ENCODE results near the gene MOGAT3.

MOGAT3 gene

GRCh38 chr7:101166909-101167644, 33.8 kb downstream of the MOGAT3 start:
- Histone ChIP-seq H3K79me1 (ENCODE audit: low read length) (no peaks in the 10 kb centered on the region), H3K18ac (ENCODE audit: low read length) (no peak overlapping the region), H3K23ac (ENCODE audit: low read length) (no peak overlapping the region), H4K8ac (ENCODE audit: low read depth, low read length) (no peak overlapping the region), H4K5ac (ENCODE audit: low read length) (no peak overlapping the region), H3K4me2 (ENCODE audit: low read length) (no peak overlapping the region), H3K56ac (ENCODE audit: low read length) (no peak overlapping the region), H2BK120ac (ENCODE audit: low read depth, low read length) (no peak overlapping the region), H3K4me3 (ENCODE audit: low read length) (no peak overlapping the region), H3K9ac (ENCODE audit: low read length) (no peak overlapping the region), H3K27me3 (ENCODE audit: insufficient read depth, low read length, poor library complexity) (peaks cover 35% of the 10 kb centered on the region), H3K79me2 (ENCODE audit: control insufficient read depth, insufficient read depth, low read length) (no peaks in the 10 kb centered on the region), H3K27ac (ENCODE audit: low read depth, low read length) (no peak overlapping the region), H3K4me1 (ENCODE audit: control insufficient read depth, low read depth, low read length) (peaks cover 5% of the 10 kb centered on the region), H3K36me3 (ENCODE audit: control insufficient read depth, insufficient read depth, low read length) (no peaks in the 10 kb centered on the region), H2BK15ac (replicated peaks; ENCODE audit: low read depth) (no peak overlapping the region), H2AK5ac (ENCODE audit: low read length) (no peak overlapping the region), H2BK5ac (ENCODE audit: low read length) (no peak overlapping the region), H3K4ac (ENCODE audit: low read depth, low read length) (no peak overlapping the region)
- DNase-seq = peak; percentile 93
- no CpG with 5 or more reads among the region's 19 CpGs for WGBS (ENCODE audit: extremely low coverage, insufficient coverage, low lambda C conversion rate)

- no peak overlapping the region for H4K5ac ChIP-seq (ENCODE audit: low read length)
- H4K8ac ChIP-seq (ENCODE audit: low read depth, low read length) = no peak overlapping the region
- no CpG with 5 or more reads among the region's 11 CpGs for WGBS (ENCODE audit: extremely low coverage, insufficient coverage, low lambda C conversion rate)
- peak; percentile 1 for DNase-seq
- H3K9ac ChIP-seq (ENCODE audit: low read length) = no peak overlapping the region
- no peak overlapping the region for H3K27ac ChIP-seq (ENCODE audit: low read depth, low read length)
- H2AK5ac ChIP-seq (ENCODE audit: low read length) = no peak overlapping the region
- H2BK120ac ChIP-seq (ENCODE audit: low read depth, low read length) = no peak overlapping the region
- H2BK15ac ChIP-seq (replicated peaks; ENCODE audit: low read depth) = no peak overlapping the region
- no peak overlapping the region for H3K4ac ChIP-seq (ENCODE audit: low read depth, low read length)
- peaks cover 30% of the 10 kb centered on the region for H3K27me3 ChIP-seq (ENCODE audit: insufficient read depth, low read length, poor library complexity)
- no peak overlapping the region for H3K4me2 ChIP-seq (ENCODE audit: low read length)
- no peak overlapping the region for H2BK5ac ChIP-seq (ENCODE audit: low read length)
- H3K79me1 ChIP-seq (ENCODE audit: low read length) = no peaks in the 10 kb centered on the region
- no peak overlapping the region for H3K23ac ChIP-seq (ENCODE audit: low read length)
- H3K36me3 ChIP-seq (ENCODE audit: control insufficient read depth, insufficient read depth, low read length) = no peaks in the 10 kb centered on the region
- H3K56ac ChIP-seq (ENCODE audit: low read length) = no peak overlapping the region
- H3K18ac ChIP-seq (ENCODE audit: low read length) = no peak overlapping the region
- no peaks in the 10 kb centered on the region for H3K79me2 ChIP-seq (ENCODE audit: control insufficient read depth, insufficient read depth, low read length)
- H3K4me3 ChIP-seq (ENCODE audit: low read length) = no peak overlapping the region
- H3K4me1 ChIP-seq (ENCODE audit: control insufficient read depth, low read depth, low read length) = peaks cover 5% of the 10 kb centered on the region
These were observed 34.3 kb downstream of the MOGAT3 start for GRCh38 chr7:101166648-101166908.

GRCh38 chr7:101165958-101166647, 34.7 kb downstream of the MOGAT3 start:
- Histone ChIP-seq H3K27me3 (ENCODE audit: insufficient read depth, low read length, poor library complexity) (peaks cover 25% of the 10 kb centered on the region), H4K8ac (ENCODE audit: low read depth, low read length) (no peak overlapping the region), H3K4me1 (ENCODE audit: control insufficient read depth, low read depth, low read length) (peaks cover 5% of the 10 kb centered on the region), H2BK5ac (ENCODE audit: low read length) (no peak overlapping the region), H2AK5ac (ENCODE audit: low read length) (no peak overlapping the region), H3K79me2 (ENCODE audit: control insufficient read depth, insufficient read depth, low read length) (no peaks in the 10 kb centered on the region), H3K79me1 (ENCODE audit: low read length) (no peaks in the 10 kb centered on the region), H3K56ac (ENCODE audit: low read length) (peak overlapping the region; percentile 27), H4K5ac (ENCODE audit: low read length) (no peak overlapping the region), H2BK15ac (replicated peaks; ENCODE audit: low read depth) (no peak overlapping the region), H3K27ac (ENCODE audit: low read depth, low read length) (no peak overlapping the region), H3K23ac (ENCODE audit: low read length) (no peak overlapping the region), H3K18ac (ENCODE audit: low read length) (no peak overlapping the region), H3K9ac (ENCODE audit: low read length) (peak overlapping the region; percentile 27), H2BK120ac (ENCODE audit: low read depth, low read length) (no peak overlapping the region), H3K36me3 (ENCODE audit: control insufficient read depth, insufficient read depth, low read length) (no peaks in the 10 kb centered on the region), H3K4me2 (ENCODE audit: low read length) (peak overlapping the region; percentile 93), H3K4me3 (ENCODE audit: low read length) (peak overlapping the region; percentile 28), H3K4ac (ENCODE audit: low read depth, low read length) (no peak overlapping the region)
- WGBS (ENCODE audit: extremely low coverage, insufficient coverage, low lambda C conversion rate) = no CpG with 5 or more reads among the region's 38 CpGs
- peak; percentile 47 for DNase-seq

GRCh38 chr7:101165075-101165957, 35.5 kb downstream of the MOGAT3 start, which contains the start of gene VGF:
Gene VGF (minus strand): TSS chr7:101165569. CDS start chr7:101164843, 726 bp downstream.
- peak within 1 kb of the TSS; percentile 27 for H3K9ac ChIP-seq (ENCODE audit: low read length)
- peaks cover 5% of the 10 kb centered on the region for H3K4me1 ChIP-seq (ENCODE audit: control insufficient read depth, low read depth, low read length)
- H3K27me3 ChIP-seq (ENCODE audit: insufficient read depth, low read length, poor library complexity) = peaks cover 18% of the 10 kb centered on the region

GRCh38 chr7:101164071-101164840, 36.6 kb downstream of the MOGAT3 start:
- H3K27ac ChIP-seq (ENCODE audit: low read depth, low read length) = no peak overlapping the region
- H3K79me1 ChIP-seq (ENCODE audit: low read length) = no peaks in the 10 kb centered on the region
- no peak overlapping the region for H4K5ac ChIP-seq (ENCODE audit: low read length)
- H3K4me3 ChIP-seq (ENCODE audit: low read length) = no peak overlapping the region
- no peaks in the 10 kb centered on the region for H3K36me3 ChIP-seq (ENCODE audit: control insufficient read depth, insufficient read depth, low read length)
- no peak overlapping the region for H2AK5ac ChIP-seq (ENCODE audit: low read length)
- H3K56ac ChIP-seq (ENCODE audit: low read length) = peak overlapping the region; percentile 54
- peak; percentile 77 for DNase-seq
- H3K9ac ChIP-seq (ENCODE audit: low read length) = peak overlapping the region; percentile 58
- H3K18ac ChIP-seq (ENCODE audit: low read length) = no peak overlapping the region
- WGBS (ENCODE audit: extremely low coverage, insufficient coverage, low lambda C conversion rate) = no CpG with 5 or more reads among the region's 75 CpGs
- no peak overlapping the region for H4K8ac ChIP-seq (ENCODE audit: low read depth, low read length)
- H3K79me2 ChIP-seq (ENCODE audit: control insufficient read depth, insufficient read depth, low read length) = no peaks in the 10 kb centered on the region
- H3K23ac ChIP-seq (ENCODE audit: low read length) = peak overlapping the region; percentile 39
- no peak overlapping the region for H2BK15ac ChIP-seq (replicated peaks; ENCODE audit: low read depth)
- H2BK5ac ChIP-seq (ENCODE audit: low read length) = no peak overlapping the region
- H3K4ac ChIP-seq (ENCODE audit: low read depth, low read length) = no peak overlapping the region
- peak overlapping the region; percentile 78 for H3K4me2 ChIP-seq (ENCODE audit: low read length)
- peaks cover 13% of the 10 kb centered on the region for H3K27me3 ChIP-seq (ENCODE audit: insufficient read depth, low read length, poor library complexity)
- no peak overlapping the region for H2BK120ac ChIP-seq (ENCODE audit: low read depth, low read length)
- H3K4me1 ChIP-seq (ENCODE audit: control insufficient read depth, low read depth, low read length) = peaks cover 5% of the 10 kb centered on the region

More at GRCh38 chr7:101165075-101165957, 35.5 kb downstream of the MOGAT3 start, which contains the start of gene VGF:
- no peak within 1 kb of the TSS for H4K8ac ChIP-seq (ENCODE audit: low read depth, low read length)
- WGBS (ENCODE audit: extremely low coverage, insufficient coverage, low lambda C conversion rate) = no CpG with 5 or more reads among the region's 74 CpGs
- H3K27ac ChIP-seq (ENCODE audit: low read depth, low read length) = no peak within 1 kb of the TSS
- H3K56ac ChIP-seq (ENCODE audit: low read length) = peak within 1 kb of the TSS; percentile 27
- no peak within 1 kb of the TSS for H2BK120ac ChIP-seq (ENCODE audit: low read depth, low read length)
- no peak within 1 kb of the TSS for H2BK15ac ChIP-seq (replicated peaks; ENCODE audit: low read depth)
- H3K23ac ChIP-seq (ENCODE audit: low read length) = no peak within 1 kb of the TSS
- no peak within 1 kb of the TSS for H3K18ac ChIP-seq (ENCODE audit: low read length)
- DNase-seq = peak; percentile 97
- no peak within 1 kb of the TSS for H2AK5ac ChIP-seq (ENCODE audit: low read length)
- H3K4ac ChIP-seq (ENCODE audit: low read depth, low read length) = no peak within 1 kb of the TSS
- H2BK5ac ChIP-seq (ENCODE audit: low read length) = no peak within 1 kb of the TSS
- peak within 1 kb of the TSS; percentile 28 for H3K4me3 ChIP-seq (ENCODE audit: low read length)
- H3K36me3 ChIP-seq (ENCODE audit: control insufficient read depth, insufficient read depth, low read length) = no peaks in the 10 kb centered on the region
- H3K4me2 ChIP-seq (ENCODE audit: low read length) = peak within 1 kb of the TSS; percentile 93
- no peak within 1 kb of the TSS for H4K5ac ChIP-seq (ENCODE audit: low read length)
- no peaks in the 10 kb centered on the region for H3K79me2 ChIP-seq (ENCODE audit: control insufficient read depth, insufficient read depth, low read length)
- no peaks in the 10 kb centered on the region for H3K79me1 ChIP-seq (ENCODE audit: low read length)

All from mesendoderm (in vitro differentiated cells).